ENCODE measurements around the gene TBATA. TPM values are rescaled to one million over a fixed set of nuclear protein-coding genes. Genes with fewer than 3 reads are reported as not detected.
"Not testable (repeated sequence)": the region's sequence is repeated elsewhere in the genome, so short reads cannot be mapped to it uniquely, and the experiment has no call there.

TBATA gene
- total and polyA plus RNA-seq, 5 donors = 0.16 TPM; not detected in 4

DNA sequence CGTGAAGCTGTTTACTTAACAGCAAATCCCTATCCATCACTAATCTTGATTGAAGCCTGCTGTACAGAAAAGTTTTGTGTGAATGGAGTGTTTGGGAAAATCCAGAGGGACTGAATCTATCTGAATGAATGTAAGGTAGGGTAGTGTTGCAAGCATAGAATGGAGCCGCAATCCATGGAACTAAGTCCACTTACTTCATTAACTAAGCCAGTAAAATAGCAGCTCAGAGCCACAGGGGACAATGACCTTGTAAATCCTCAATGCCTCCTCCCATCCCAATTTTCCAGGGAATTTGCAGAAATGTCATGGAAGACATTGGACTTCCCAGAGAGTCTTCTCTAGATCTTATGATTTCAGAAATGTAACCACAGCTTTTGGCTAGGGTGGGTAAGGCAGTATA, 15.2 kb downstream of the TBATA start:
- Histone ChIP-seq H3K4me1 (ENCODE audit: control insufficient read depth, insufficient read depth, low read length) (no peaks in the 10 kb centered on the region), H3K27ac (ENCODE audit: low read length) (no peak overlapping the region), H3K4me3 (ENCODE audit: low read length) (no peak overlapping the region), H3K9me3 (ENCODE audit: control insufficient read depth, low read length) (no peaks in the 10 kb centered on the region), H3K27me3 (ENCODE audit: control insufficient read depth, insufficient read depth) (no peaks in the 10 kb centered on the region)
- ATAC-seq (no peak), DNase-seq (no peak)
- intact Hi-C loops (cut with DNase I) = no loop called here
- 81% methylated on average over 2 of the region's 2 CpGs for WGBS

- intact Hi-C loops (cut with DNase I) = no loop called here
- 94% methylated on average over 4 of the region's 4 CpGs for WGBS
Observed at GRCh38 chr10:70769121-70769520, 16.1 kb downstream of the TBATA start.

GRCh38 chr10:70768026-70768685, 17.0 kb downstream of the TBATA start:
- H3K27ac ChIP-seq (ENCODE audit: low read length); H3K4me1 ChIP-seq (ENCODE audit: control insufficient read depth, insufficient read depth, low read length); H3K9me3 ChIP-seq (ENCODE audit: control insufficient read depth, low read length); ATAC-seq; intact Hi-C loops (cut with DNase I); H3K4me3 ChIP-seq (ENCODE audit: low read length); H3K27me3 ChIP-seq (ENCODE audit: control insufficient read depth, insufficient read depth): not testable (repeated sequence)
- peak in 1 of 3 donors; percentile 7 for DNase-seq
- 79% methylated on average over 6 of the region's 6 CpGs for WGBS

More at GRCh38 chr10:70769121-70769520, 16.1 kb downstream of the TBATA start:
- Histone ChIP-seq H3K4me1 (ENCODE audit: control insufficient read depth, insufficient read depth, low read length) (no peaks in the 10 kb centered on the region), H3K27ac (ENCODE audit: low read length) (no peak overlapping the region), H3K27me3 (ENCODE audit: control insufficient read depth, insufficient read depth) (no peaks in the 10 kb centered on the region), H3K9me3 (ENCODE audit: control insufficient read depth, low read length) (no peaks in the 10 kb centered on the region), H3K4me3 (ENCODE audit: low read length) (no peak overlapping the region)
- no peak for DNase-seq
- no peak for ATAC-seq

- H3K9me3 ChIP-seq (ENCODE audit: control insufficient read depth, low read length) = no peaks in the 10 kb centered on the region
- no peak for ATAC-seq
- WGBS = 97% methylated on average over 8 of the region's 8 CpGs
- no peaks in the 10 kb centered on the region for H3K4me1 ChIP-seq (ENCODE audit: control insufficient read depth, insufficient read depth, low read length)
- no peak overlapping the region for H3K27ac ChIP-seq (ENCODE audit: low read length)
- intact Hi-C loops (cut with DNase I) = no loop called here
- no peak overlapping the region for H3K4me3 ChIP-seq (ENCODE audit: low read length)
- no peaks in the 10 kb centered on the region for H3K27me3 ChIP-seq (ENCODE audit: control insufficient read depth, insufficient read depth)
- DNase-seq = peak in 1 of 3 donors; percentile 11
Observed at GRCh38 chr10:70765794-70766594, 19.2 kb downstream of the TBATA start.

- H3K4me3 ChIP-seq (ENCODE audit: low read length) = no peak overlapping the region
- intact Hi-C loops (cut with DNase I) = no loop called here
- ATAC-seq (no peak), DNase-seq (peak in 1 of 3 donors; percentile 31)
- H3K9me3 ChIP-seq (ENCODE audit: control insufficient read depth, low read length) = no peaks in the 10 kb centered on the region
- H3K4me1 ChIP-seq (ENCODE audit: control insufficient read depth, insufficient read depth, low read length) = no peaks in the 10 kb centered on the region
- 77% methylated on average over 3 of the region's 3 CpGs for WGBS
- H3K27me3 ChIP-seq (ENCODE audit: control insufficient read depth, insufficient read depth) = no peaks in the 10 kb centered on the region
- H3K27ac ChIP-seq (ENCODE audit: low read length) = no peak overlapping the region
Observed at GRCh38 chr10:70763567-70763966, 21.6 kb downstream of the TBATA start.

DNA sequence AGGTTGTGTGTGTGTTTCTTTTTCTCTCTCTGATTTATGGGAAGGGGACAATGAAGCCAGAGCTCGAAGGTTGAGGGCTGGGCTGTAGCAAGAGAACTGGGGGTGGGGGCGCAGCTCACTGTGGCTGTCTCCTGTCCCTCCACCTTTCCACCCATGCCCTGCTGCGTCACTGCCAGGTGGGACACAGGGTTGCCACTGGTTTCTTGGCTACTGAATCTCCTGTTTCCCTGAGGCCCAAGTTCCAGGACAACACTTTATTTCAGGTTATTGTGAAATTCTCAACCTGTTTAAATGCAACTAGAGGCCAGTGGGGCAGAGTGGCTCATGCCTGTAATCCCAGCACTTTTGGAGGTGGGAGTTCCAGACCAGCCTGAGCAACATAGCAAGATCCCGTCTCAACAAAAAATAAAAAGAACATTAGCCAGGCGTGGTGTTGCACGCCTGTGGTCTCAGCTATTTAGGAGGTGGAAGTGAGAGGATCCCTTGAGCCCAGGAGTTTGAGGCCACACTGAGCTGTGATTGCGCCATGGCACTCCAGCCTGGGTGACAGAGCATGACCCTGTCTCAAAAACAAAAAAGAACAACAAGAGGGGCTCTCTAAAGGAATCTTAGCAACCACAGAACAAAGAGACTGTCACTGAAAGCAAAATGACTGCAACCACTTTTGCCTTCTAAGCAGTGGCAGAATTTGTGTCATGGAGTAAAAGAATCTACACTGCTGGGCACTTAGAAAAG, 22.6 kb downstream of the TBATA start:
- DNase-seq = peak in 1 of 3 donors; percentile 24
- ATAC-seq = no peak
- Histone ChIP-seq H3K4me3 (ENCODE audit: low read length) (no peak overlapping the region), H3K27me3 (ENCODE audit: control insufficient read depth, insufficient read depth) (no peaks in the 10 kb centered on the region), H3K4me1 (ENCODE audit: control insufficient read depth, insufficient read depth, low read length) (no peaks in the 10 kb centered on the region), H3K9me3 (ENCODE audit: control insufficient read depth, low read length) (no peaks in the 10 kb centered on the region), H3K27ac (ENCODE audit: low read length) (no peak overlapping the region)
- 85% methylated on average over 7 of the region's 7 CpGs for WGBS
- intact Hi-C loops (cut with DNase I) = no loop called here

DNA sequence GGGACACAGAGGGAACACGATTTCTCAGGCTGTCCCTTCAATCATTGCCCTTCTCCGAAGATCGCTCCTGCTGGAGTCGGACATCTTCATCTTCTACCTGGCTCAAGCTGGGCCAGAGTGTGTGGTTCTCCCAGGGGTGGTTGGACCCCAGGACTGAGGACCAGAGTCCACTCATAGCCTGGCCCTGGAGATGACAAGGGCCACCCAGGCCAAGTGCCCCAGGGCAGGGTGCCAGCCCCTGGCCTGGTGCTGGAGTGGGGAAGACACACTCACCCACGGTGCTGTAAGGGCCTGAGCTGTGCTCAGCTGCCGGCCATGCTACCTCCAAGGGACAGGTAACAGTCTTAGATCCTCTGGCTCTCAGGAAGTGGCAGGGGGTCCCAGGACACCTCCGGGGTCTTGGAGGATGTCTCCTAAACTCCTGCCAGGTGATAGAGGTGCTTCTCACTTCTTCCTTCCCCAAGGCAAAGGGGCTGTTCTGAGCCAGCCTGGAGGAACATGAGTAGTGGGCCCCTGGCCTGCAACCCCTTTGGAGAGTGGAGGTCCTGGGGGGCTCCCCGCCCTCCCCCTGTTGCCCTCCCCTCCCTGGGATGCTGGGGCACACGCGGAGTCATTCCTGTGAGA, 23.3 kb downstream of the TBATA start:
- H3K27me3 ChIP-seq (ENCODE audit: control insufficient read depth, insufficient read depth) = no peaks in the 10 kb centered on the region
- 78% methylated on average over 10 of the region's 10 CpGs for WGBS
- no peak overlapping the region for H3K4me3 ChIP-seq (ENCODE audit: low read length)
- ATAC-seq = peak in 1 of 2 donors; percentile 13
- no peak overlapping the region for H3K27ac ChIP-seq (ENCODE audit: low read length)
- peak in 1 of 3 donors; percentile 46 for DNase-seq
- no peaks in the 10 kb centered on the region for H3K4me1 ChIP-seq (ENCODE audit: control insufficient read depth, insufficient read depth, low read length)
- H3K9me3 ChIP-seq (ENCODE audit: control insufficient read depth, low read length) = no peaks in the 10 kb centered on the region
- intact Hi-C loops (cut with DNase I) = loop anchor here in 1 of 4 donors (2.0 kb wide), 1 partner anchor 211 kb away; no protein-coding TSS in a partner anchor

GRCh38 chr10:70761031-70761601, 24.1 kb downstream of the TBATA start:
- H3K4me3 ChIP-seq (ENCODE audit: low read length) = no peak overlapping the region
- WGBS = 62% methylated on average over 7 of the region's 7 CpGs
- H3K4me1 ChIP-seq (ENCODE audit: control insufficient read depth, insufficient read depth, low read length) = no peaks in the 10 kb centered on the region
- DNase-seq = peak in 1 of 3 donors; percentile 46
- H3K27ac ChIP-seq (ENCODE audit: low read length) = no peak overlapping the region
- peak in 1 of 2 donors; percentile 22 for ATAC-seq
- no peaks in the 10 kb centered on the region for H3K27me3 ChIP-seq (ENCODE audit: control insufficient read depth, insufficient read depth)
- intact Hi-C loops (cut with DNase I) = loop anchor here in 1 of 4 donors (2.0 kb wide), 1 partner anchor 210 kb away; no protein-coding TSS in a partner anchor
- H3K9me3 ChIP-seq (ENCODE audit: control insufficient read depth, low read length) = no peaks in the 10 kb centered on the region

DNA sequence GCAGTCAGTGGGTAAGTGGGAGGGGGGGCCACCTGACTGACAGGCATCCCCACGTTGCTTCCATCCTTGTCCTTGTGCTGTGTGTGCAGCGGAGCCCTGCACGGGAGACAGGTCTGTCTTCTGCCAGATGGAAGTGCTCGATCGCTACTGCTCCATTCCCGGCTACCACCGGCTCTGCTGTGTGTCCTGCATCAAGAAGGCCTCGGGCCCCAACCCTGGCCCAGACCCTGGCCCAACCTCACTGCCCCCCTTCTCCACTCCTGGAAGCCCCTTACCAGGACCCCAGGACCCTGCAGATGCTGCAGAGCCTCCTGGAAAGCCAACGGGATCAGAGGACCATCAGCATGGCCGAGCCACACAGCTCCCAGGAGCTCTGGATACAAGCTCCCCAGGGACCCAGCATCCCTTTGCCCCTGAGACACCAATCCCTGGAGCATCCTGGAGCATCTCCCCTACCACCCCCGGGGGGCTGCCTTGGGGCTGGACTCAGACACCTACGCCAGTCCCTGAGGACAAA, 24.8 kb downstream of the TBATA start:
- intact Hi-C loops (cut with DNase I) = loop anchor here in 1 of 4 donors (2.0 kb wide), 1 partner anchor 210 kb away; no protein-coding TSS in a partner anchor
- H3K27ac ChIP-seq (ENCODE audit: low read length) = no peak overlapping the region
- ATAC-seq (peak in 1 of 2 donors; percentile 20), DNase-seq (peak in 1 of 3 donors; percentile 46)
- no peaks in the 10 kb centered on the region for H3K4me1 ChIP-seq (ENCODE audit: control insufficient read depth, insufficient read depth, low read length)
- H3K27me3 ChIP-seq (ENCODE audit: control insufficient read depth, insufficient read depth) = no peaks in the 10 kb centered on the region
- H3K9me3 ChIP-seq (ENCODE audit: control insufficient read depth, low read length) = no peaks in the 10 kb centered on the region
- no peak overlapping the region for H3K4me3 ChIP-seq (ENCODE audit: low read length)
- WGBS = 73% methylated on average over 12 of the region's 12 CpGs

DNA sequence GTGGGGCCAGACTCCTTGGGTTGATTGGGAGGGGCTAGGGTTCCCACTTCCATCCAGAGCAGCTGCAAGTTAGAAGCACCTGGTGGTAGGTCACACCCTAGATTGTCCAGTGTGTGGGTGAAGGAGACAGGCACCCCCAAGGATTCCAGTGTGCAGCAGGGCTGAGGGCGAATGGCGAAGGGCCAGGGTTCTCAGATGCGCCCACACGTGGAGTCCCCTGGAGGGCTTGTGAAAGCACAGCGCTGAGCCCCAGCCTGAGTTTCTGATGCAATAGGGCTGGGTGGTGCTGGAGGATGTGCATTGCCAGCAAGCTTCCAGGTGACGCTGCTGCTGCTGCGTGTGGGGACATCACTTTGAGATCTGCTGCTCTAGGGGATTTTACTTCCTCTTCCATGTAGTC, 25.4 kb downstream of the TBATA start:
- peak in 1 of 3 donors; percentile 61 for DNase-seq
- no peak overlapping the region for H3K27ac ChIP-seq (ENCODE audit: low read length)
- WGBS = 65% methylated on average over 7 of the region's 7 CpGs
- H3K9me3 ChIP-seq (ENCODE audit: control insufficient read depth, low read length) = no peaks in the 10 kb centered on the region
- no peaks in the 10 kb centered on the region for H3K4me1 ChIP-seq (ENCODE audit: control insufficient read depth, insufficient read depth, low read length)
- H3K4me3 ChIP-seq (ENCODE audit: low read length) = no peak overlapping the region
- no peaks in the 10 kb centered on the region for H3K27me3 ChIP-seq (ENCODE audit: control insufficient read depth, insufficient read depth)
- no peak for ATAC-seq
- intact Hi-C loops (cut with DNase I) = loop anchor here (2.0 to 10.0 kb wide), 5 partner anchors 207 to 297 kb away; no protein-coding TSS in a partner anchor
